GM23248 (cell line): ENCODE measurements around the gene LDLRAD4. TPM values are rescaled to one million over a fixed set of nuclear protein-coding genes. Genes with fewer than 3 reads are reported as not detected.

Experiments
- DNase-seq: peaks from one replicate; pipeline ENCODE4 v3.0.0-alpha.2; 2015
- H2AFZ ChIP-seq: fragments of 200-600 bp; sonication (generic); 2 replicates; pipeline ENCODE4 v1.6.1; 2016; ENCODE audit warnings: antibody characterized with exemption
- H3F3A ChIP-seq: fragments of 200-600 bp; sonication (generic); 2 replicates; pipeline ENCODE4 v1.6.1; 2016; ENCODE audit warnings: mild to moderate bottlenecking, antibody characterized with exemption, mixed run types; ENCODE audit not compliant: insufficient read depth
- H3K27ac ChIP-seq: fragments of 200-600 bp; sonication (generic); 2 replicates; pipeline ENCODE4 v1.5.1; 2016; ENCODE audit warnings: mild to moderate bottlenecking
- H3K27me3 ChIP-seq: fragments of 200-600 bp; sonication (generic); replicated peaks from 2 replicates; pipeline ENCODE4 v1.6.1; 2016; ENCODE audit warnings: mild to moderate bottlenecking; ENCODE audit not compliant: insufficient read depth
- H3K36me3 ChIP-seq: fragments of 200-600 bp; sonication (generic); 2 replicates; pipeline ENCODE4 v1.6.1; 2016; ENCODE audit warnings: low read depth, mild to moderate bottlenecking
- H3K4me1 ChIP-seq: fragments of 200-600 bp; sonication (generic); 2 replicates; pipeline ENCODE4 v1.6.1; 2016; ENCODE audit warnings: mild to moderate bottlenecking; ENCODE audit not compliant: insufficient read depth
- H3K4me2 ChIP-seq: fragments of 200-600 bp; sonication (generic); one replicate; pipeline ENCODE4 v1.6.1; 2016; ENCODE audit warnings: mild to moderate bottlenecking; ENCODE audit not compliant: unreplicated experiment
- H3K4me3 ChIP-seq: fragments of 200-600 bp; sonication (generic); 2 replicates; pipeline ENCODE4 v1.5.1; 2016; ENCODE audit warnings: mild to moderate bottlenecking
- H3K79me2 ChIP-seq: fragments of 200-600 bp; sonication (generic); 2 replicates; pipeline ENCODE4 v1.6.1; 2016; ENCODE audit warnings: mild to moderate bottlenecking; ENCODE audit not compliant: insufficient read depth
- H3K9ac ChIP-seq: fragments of 200-600 bp; sonication (generic); 2 replicates; pipeline ENCODE4 v1.6.1; 2016; ENCODE audit warnings: mild to moderate bottlenecking
- H3K9me2 ChIP-seq: fragments of 200-600 bp; sonication (generic); 2 replicates; pipeline ENCODE4 v1.6.1; 2016; ENCODE audit warnings: mixed run types, mild to moderate bottlenecking, moderate library complexity; ENCODE audit not compliant: insufficient read depth
- H3K9me3 ChIP-seq: fragments of 200-600 bp; sonication (generic); one replicate; pipeline ENCODE4 v1.6.1; 2017; ENCODE audit warnings: low read depth
- H4K20me1 ChIP-seq: fragments of 200-600 bp; sonication (generic); 2 replicates; pipeline ENCODE4 v1.6.0; 2016; ENCODE audit not compliant: insufficient read depth
- EZH2 ChIP-seq: fragments of 200-600 bp; sonication (generic); IDR thresholded peaks from 2 replicates; pipeline ENCODE4 v1.6.1; 2018; ENCODE audit warnings: antibody characterized with exemption, mild to moderate bottlenecking; ENCODE audit not compliant: insufficient read depth, poor library complexity, severe bottlenecking
- EZH2phosphoT487 ChIP-seq: fragments of 200-600 bp; sonication (generic); IDR thresholded peaks from 2 replicates; pipeline ENCODE4 v1.6.1; 2018; ENCODE audit warnings: antibody characterized with exemption, moderate library complexity, mild to moderate bottlenecking, low read depth; ENCODE audit not compliant: insufficient read depth
- WGBS, 2 experiments: methylation state at CpG; one replicate each; pipeline ENCODE4 v1.1.6; 2015 to 2017; ENCODE audit warnings: low lambda C conversion rate in 2 of 2, low coverage in 1 of 2; ENCODE audit errors: missing lambda C conversion rate in 2 of 2; 5-methylcytosine and 5-hydroxymethylcytosine counted together
- in situ Hi-C: fragments of 300-500 bp; cut with MboI; formaldehyde crosslinking; loops from 2 replicates; pipeline ENCODE4 v1.15.0; 2020
- polyA plus RNA-seq: library from polyadenylated mRNA; unstranded; fragments of >200 nt; fragmentation: Nextera tagmentation; extraction: Ambion mirVana; gene quantifications from 2 replicates; pipeline ENCODE4 v1.2.1, GENCODE V29; 2016
- total RNA-seq: library from RNA; depleted of rRNA; stranded (reverse); fragments of >200 nt; shearing (Covaris generic); gene quantifications from 2 replicates; pipeline ENCODE4 v1.2.3, GENCODE V29; 2014

Gene LDLRAD4
- total and polyA plus RNA-seq, 2 experiments from 2014 or later, result not detected

- Histone ChIP-seq H3K9me2 (no peaks in the 10 kb centered on the region), H3K27ac (no peak overlapping the region), H3K4me3 (no peak overlapping the region), H4K20me1 (no peaks in the 10 kb centered on the region), H3K4me2 (no peak overlapping the region), H2AFZ (no peak overlapping the region), H3K9me3 (no peaks in the 10 kb centered on the region), H3K27me3 (peaks cover 18% of the 10 kb centered on the region), H3K79me2 (no peaks in the 10 kb centered on the region), H3K4me1 (no peaks in the 10 kb centered on the region), H3F3A (no peaks in the 10 kb centered on the region), H3K9ac (no peak overlapping the region), H3K36me3 (no peaks in the 10 kb centered on the region)
- 36 to 37% methylated on average over 5 of the region's 5 CpGs for WGBS, 2 experiments
- DNase-seq, result no peak
- in situ Hi-C loops, result loop anchor here (10.0 kb wide), 1 partner anchor 313 kb away; the partner anchor contains the start of gene LDLRAD4
- TF ChIP-seq EZH2phosphoT487 (no peak), EZH2 (no peak)
These were observed 309.2 kb downstream of the LDLRAD4 start for GRCh38 chr18:13527730-13528129.

DNA sequence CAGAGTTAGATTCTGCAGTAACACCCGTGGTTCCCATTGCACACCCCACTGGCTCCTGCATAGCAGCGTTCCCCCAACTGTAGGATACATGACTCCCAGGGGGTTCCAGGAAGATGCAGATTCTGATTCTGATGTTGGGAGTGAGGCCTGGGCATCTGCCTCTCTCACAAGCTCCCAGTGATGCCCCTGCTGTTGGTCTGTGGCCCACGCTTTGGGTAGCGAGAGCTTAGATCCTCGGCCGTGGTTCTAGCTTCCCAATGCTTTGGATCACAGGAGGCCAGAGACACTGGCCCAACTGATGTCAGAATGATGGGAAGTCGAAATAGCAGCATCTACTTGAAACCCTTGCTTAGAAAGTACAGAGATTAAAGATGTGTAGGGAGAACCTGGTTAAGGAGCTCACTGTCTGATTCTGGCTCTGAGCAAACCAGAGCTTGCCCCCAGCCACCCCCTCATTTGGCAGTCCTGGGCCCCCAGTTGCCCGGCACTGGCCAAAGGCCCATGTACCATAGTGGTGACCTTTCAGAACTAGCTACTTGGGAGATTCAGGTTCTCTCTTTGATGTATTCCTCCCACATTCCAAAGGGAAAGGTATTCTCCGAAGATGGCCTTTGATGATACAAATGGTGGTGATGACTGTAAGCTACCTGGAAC, 310.3 kb downstream of the LDLRAD4 start:
- Histone ChIP-seq H2AFZ (no peak overlapping the region), H3K4me1 (no peaks in the 10 kb centered on the region), H3F3A (no peaks in the 10 kb centered on the region), H3K27ac (no peak overlapping the region), H3K9me2 (no peaks in the 10 kb centered on the region), H3K4me3 (no peak overlapping the region), H3K9me3 (no peaks in the 10 kb centered on the region), H3K9ac (no peak overlapping the region), H3K79me2 (no peaks in the 10 kb centered on the region), H3K4me2 (no peak overlapping the region), H4K20me1 (no peaks in the 10 kb centered on the region), H3K36me3 (no peaks in the 10 kb centered on the region), H3K27me3 (peaks cover 18% of the 10 kb centered on the region)
- in situ Hi-C loops, result loop anchor here (10.0 kb wide), 1 partner anchor 314 kb away; the partner anchor contains the start of gene LDLRAD4
- WGBS, 2 experiments, result 60 to 68% methylated on average over 9 of the region's 9 CpGs
- TF ChIP-seq EZH2phosphoT487 (no peak), EZH2 (no peak)
- DNase-seq, result no peak

DNA sequence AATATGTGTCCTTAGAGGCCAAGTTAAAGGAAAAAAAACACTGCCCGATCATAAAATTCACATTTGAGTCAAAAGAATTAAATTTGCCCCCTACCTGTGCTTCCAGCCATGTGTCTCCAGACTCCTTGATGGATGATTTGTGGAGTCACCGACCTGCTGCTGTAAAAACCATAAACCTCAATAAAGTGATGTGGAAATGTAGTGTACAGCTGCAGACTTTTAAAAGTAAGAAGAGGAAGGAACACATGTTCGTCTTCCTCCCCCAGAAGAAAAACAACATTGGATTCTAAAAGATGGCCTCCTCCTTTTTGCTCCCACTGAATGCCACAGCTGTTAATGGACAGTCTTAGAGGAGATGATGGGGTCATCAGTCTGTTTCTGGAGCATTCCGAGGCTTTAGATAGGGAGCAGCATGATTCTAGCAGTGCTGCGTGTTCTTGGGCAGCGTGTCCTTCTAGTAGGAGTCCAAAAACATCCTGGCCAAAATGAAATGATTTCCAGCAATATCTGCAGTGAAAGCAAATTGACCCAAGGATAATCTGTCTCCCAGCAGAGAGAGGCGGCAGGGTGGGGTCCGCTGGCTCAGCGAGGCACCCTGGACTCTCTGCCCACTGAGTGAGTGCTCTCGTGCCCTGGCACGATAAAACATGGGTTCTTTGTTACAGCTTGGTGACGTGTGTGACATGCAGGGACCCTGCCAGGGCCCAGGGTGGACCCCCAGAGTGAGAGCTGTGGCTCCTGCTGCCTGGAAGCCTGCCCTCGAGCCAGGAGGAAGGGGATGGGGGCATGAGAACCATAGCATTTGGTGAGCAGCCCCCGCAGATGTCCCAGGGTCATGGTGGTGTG, 311.7 kb downstream of the LDLRAD4 start:
- no peak for DNase-seq
- H3K79me2 ChIP-seq, result no peaks in the 10 kb centered on the region
- no peaks in the 10 kb centered on the region for H3F3A ChIP-seq
- H3K4me3 ChIP-seq, result no peak overlapping the region
- no peak overlapping the region for H2AFZ ChIP-seq
- 3 to 5% methylated on average over 14 of the region's 14 CpGs for WGBS, 2 experiments
- H3K36me3 ChIP-seq, result no peaks in the 10 kb centered on the region
- no peak overlapping the region for H3K9ac ChIP-seq
- H4K20me1 ChIP-seq, result no peaks in the 10 kb centered on the region
- in situ Hi-C loops, result no loop called here
- H3K4me2 ChIP-seq, result no peak overlapping the region
- TF ChIP-seq EZH2 (no peak), EZH2phosphoT487 (no peak)
- no peaks in the 10 kb centered on the region for H3K9me2 ChIP-seq
- no peak overlapping the region for H3K27ac ChIP-seq
- H3K27me3 ChIP-seq, result peaks cover 27% of the 10 kb centered on the region
- H3K4me1 ChIP-seq, result no peaks in the 10 kb centered on the region
- H3K9me3 ChIP-seq, result no peaks in the 10 kb centered on the region

- no peak overlapping the region for H3K4me3 ChIP-seq
- H3K4me1 ChIP-seq, result no peaks in the 10 kb centered on the region
- TF ChIP-seq EZH2phosphoT487 (no peak), EZH2 (no peak)
- H2AFZ ChIP-seq, result no peak overlapping the region
- no peaks in the 10 kb centered on the region for H3K9me3 ChIP-seq
- DNase-seq, result peak; percentile 72
- no peaks in the 10 kb centered on the region for H4K20me1 ChIP-seq
- H3K36me3 ChIP-seq, result no peaks in the 10 kb centered on the region
- no peaks in the 10 kb centered on the region for H3K9me2 ChIP-seq
- no peaks in the 10 kb centered on the region for H3K79me2 ChIP-seq
- 15 to 16% methylated on average over 7 of the region's 7 CpGs for WGBS, 2 experiments
- H3K27ac ChIP-seq, result no peak overlapping the region
- H3F3A ChIP-seq, result no peaks in the 10 kb centered on the region
- H3K9ac ChIP-seq, result no peak overlapping the region
- H3K27me3 ChIP-seq, result peaks cover 31% of the 10 kb centered on the region
- in situ Hi-C loops, result no loop called here
- H3K4me2 ChIP-seq, result no peak overlapping the region
These were observed 312.4 kb downstream of the LDLRAD4 start for GRCh38 chr18:13530879-13531387.
